ENCODE data around the gene OTUD4. TPM values are rescaled to one million over a fixed set of nuclear protein-coding genes. Genes with fewer than 3 reads are reported as not detected.

Gene OTUD4
- total RNA-seq, 4 donors from 2014 or later, result 33.7 to 44.8 (median 35.9) TPM

- Histone ChIP-seq H3K27me3 (no peaks in the 10 kb centered on the region), H3K4me1 (peaks cover 0 to 3% (median 0%) of the 10 kb centered on the region in 4 donors), H3K4me3 (no peak overlapping the region), H3K9me3 (no peaks in the 10 kb centered on the region), H3K27ac (no peak overlapping the region), H3K36me3 (no peaks in the 10 kb centered on the region)
- DNase-seq (ENCODE audit: low spot score in 2 of 2), result no peak
- TF ChIP-seq EP300 (IDR thresholded peaks at IDR 0.05) (no peak), CTCF (IDR thresholded peaks at IDR 0.05) (no peak), POLR2A (IDR thresholded peaks at IDR 0.05) (no peak)
- whole genome bisulfite sequencing, 2 donors, result 59 to 66% methylated on average over 1 of the region's 1 CpG
These were observed 37.0 kb upstream of the OTUD4 start for GRCh38 chr4:145217349-145217748.

- no peaks in the 10 kb centered on the region for H3K36me3 ChIP-seq
- peaks cover 0 to 3% (median 0%) of the 10 kb centered on the region in 4 donors for H3K4me1 ChIP-seq
- DNase-seq (ENCODE audit: low spot score in 2 of 2), result no peak
- H3K9me3 ChIP-seq, result no peaks in the 10 kb centered on the region
- no peaks in the 10 kb centered on the region for H3K27me3 ChIP-seq
- TF ChIP-seq POLR2A (IDR thresholded peaks at IDR 0.05) (no peak), CTCF (IDR thresholded peaks at IDR 0.05) (peak; percentile 32 to 47 (median 44)), EP300 (IDR thresholded peaks at IDR 0.05) (no peak)
- no peak overlapping the region for H3K4me3 ChIP-seq
- no peak overlapping the region for H3K27ac ChIP-seq
These were observed 36.1 kb upstream of the OTUD4 start for GRCh38 chr4:145216535-145216934.

GRCh38 chr4:145213245-145213644 is 32.9 kb upstream of the OTUD4 start:
- Histone ChIP-seq H3K9me3 (no peaks in the 10 kb centered on the region), H3K36me3 (no peaks in the 10 kb centered on the region), H3K4me3 (no peak overlapping the region), H3K27ac (no peak overlapping the region), H3K4me1 (peaks cover 0 to 3% (median 0%) of the 10 kb centered on the region in 4 donors), H3K27me3 (no peaks in the 10 kb centered on the region)
- no peak for DNase-seq (ENCODE audit: low spot score in 2 of 2)
- TF ChIP-seq POLR2A (IDR thresholded peaks at IDR 0.05) (no peak), EP300 (IDR thresholded peaks at IDR 0.05) (no peak), CTCF (IDR thresholded peaks at IDR 0.05) (no peak)
- 88 to 90% methylated on average over 2 of the region's 2 CpGs for WGBS, 2 donors

GRCh38 chr4:145207934-145208333 is 27.5 kb upstream of the OTUD4 start:
- Histone ChIP-seq H3K27ac (no peak overlapping the region), H3K4me1 (no peaks in the 10 kb centered on the region), H3K36me3 (no peaks in the 10 kb centered on the region), H3K27me3 (no peaks in the 10 kb centered on the region), H3K4me3 (no peak overlapping the region), H3K9me3 (no peaks in the 10 kb centered on the region)
- DNase-seq (ENCODE audit: low spot score in 2 of 2), result no peak
- no peak for TF ChIP-seq POLR2A (IDR thresholded peaks at IDR 0.05)
- WGBS, 2 donors, result 97 to 100% methylated on average over 2 of the region's 2 CpGs

- H3K27ac ChIP-seq, result no peak overlapping the region
- 84 to 91% methylated on average over 9 of the region's 9 CpGs for WGBS, 2 donors
- no peak overlapping the region for H3K4me3 ChIP-seq
- no peaks in the 10 kb centered on the region for H3K4me1 ChIP-seq
- no peaks in the 10 kb centered on the region for H3K9me3 ChIP-seq
- no peaks in the 10 kb centered on the region for H3K36me3 ChIP-seq
- no peak for DNase-seq (ENCODE audit: low spot score in 2 of 2)
- TF ChIP-seq POLR2A (IDR thresholded peaks at IDR 0.05), result no peak
- no peak for TF ChIP-seq CTCF (IDR thresholded peaks at IDR 0.05)
- TF ChIP-seq EP300 (IDR thresholded peaks at IDR 0.05), result no peak
- H3K27me3 ChIP-seq, result no peaks in the 10 kb centered on the region
These were observed 23.0 kb upstream of the OTUD4 start for GRCh38 chr4:145203410-145203809.

GRCh38 chr4:145200366-145200765 is 20.0 kb upstream of the OTUD4 start:
- TF ChIP-seq CTCF (IDR thresholded peaks at IDR 0.05) (no peak), EP300 (IDR thresholded peaks at IDR 0.05) (no peak), POLR2A (IDR thresholded peaks at IDR 0.05) (no peak)
- Histone ChIP-seq H3K4me1 (no peaks in the 10 kb centered on the region), H3K9me3 (no peaks in the 10 kb centered on the region), H3K27ac (no peak overlapping the region), H3K36me3 (no peaks in the 10 kb centered on the region), H3K27me3 (no peaks in the 10 kb centered on the region), H3K4me3 (no peak overlapping the region)
- 88 to 89% methylated on average over 4 of the region's 4 CpGs for WGBS, 2 donors
- no peak for DNase-seq (ENCODE audit: low spot score in 2 of 2)

All from tibial nerve (tissue), 4 donors.